ENCODE results near the gene ATG14.
"Not testable (repeated sequence)": the region's sequence is repeated elsewhere in the genome, so short reads cannot be mapped to it uniquely, and the experiment has no call there.

The ATG14 gene

DNA sequence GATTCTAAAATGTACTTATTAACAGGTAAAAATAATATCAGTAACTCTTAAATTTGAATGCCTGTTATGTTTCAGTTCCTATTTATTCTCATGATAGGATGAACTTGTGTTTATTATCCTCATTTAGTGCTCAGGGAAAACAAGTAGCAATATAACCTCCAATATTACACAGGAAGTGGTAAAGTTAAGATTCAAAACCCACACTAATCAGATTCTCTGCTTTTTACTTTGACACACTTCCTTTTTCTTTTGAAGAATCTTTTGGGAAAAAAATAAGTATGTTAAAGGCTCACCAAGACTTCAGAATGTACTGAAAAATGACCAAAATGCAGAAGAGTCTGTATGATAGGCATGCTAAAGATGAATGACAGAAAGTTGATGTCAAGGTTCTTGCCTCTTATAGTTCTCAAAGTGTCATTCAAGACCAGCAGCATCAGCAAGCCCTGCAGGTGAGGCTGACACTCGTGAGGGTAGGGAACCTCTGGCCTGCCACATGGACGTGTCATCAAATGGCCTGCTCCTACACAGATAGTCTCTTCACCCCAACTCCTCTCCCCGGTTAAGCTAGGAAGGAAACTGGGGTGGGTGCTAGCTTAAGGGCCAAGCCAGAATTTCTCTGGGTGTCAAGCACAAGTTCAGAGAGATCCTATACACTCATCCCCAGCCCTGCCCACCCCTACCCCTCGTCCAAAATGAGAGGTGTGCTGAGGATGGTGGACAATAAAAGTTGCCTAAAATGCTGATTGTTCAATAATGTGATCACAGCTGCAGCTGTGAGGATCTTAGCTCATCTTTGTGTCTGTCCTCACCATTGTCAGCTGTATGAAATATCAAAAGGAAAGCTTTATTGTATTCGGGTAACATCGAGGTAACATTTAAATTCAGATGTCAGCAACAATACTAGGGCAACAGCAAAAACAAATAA lies 22.5 kb upstream of the ATG14 start:
- no peak for DNase-seq (ENCODE audit: low spot score)

- DNase-seq (ENCODE audit: low spot score): no peak
Observed at GRCh38 chr14:55432628-55433027, 21.0 kb upstream of the ATG14 start.

DNA sequence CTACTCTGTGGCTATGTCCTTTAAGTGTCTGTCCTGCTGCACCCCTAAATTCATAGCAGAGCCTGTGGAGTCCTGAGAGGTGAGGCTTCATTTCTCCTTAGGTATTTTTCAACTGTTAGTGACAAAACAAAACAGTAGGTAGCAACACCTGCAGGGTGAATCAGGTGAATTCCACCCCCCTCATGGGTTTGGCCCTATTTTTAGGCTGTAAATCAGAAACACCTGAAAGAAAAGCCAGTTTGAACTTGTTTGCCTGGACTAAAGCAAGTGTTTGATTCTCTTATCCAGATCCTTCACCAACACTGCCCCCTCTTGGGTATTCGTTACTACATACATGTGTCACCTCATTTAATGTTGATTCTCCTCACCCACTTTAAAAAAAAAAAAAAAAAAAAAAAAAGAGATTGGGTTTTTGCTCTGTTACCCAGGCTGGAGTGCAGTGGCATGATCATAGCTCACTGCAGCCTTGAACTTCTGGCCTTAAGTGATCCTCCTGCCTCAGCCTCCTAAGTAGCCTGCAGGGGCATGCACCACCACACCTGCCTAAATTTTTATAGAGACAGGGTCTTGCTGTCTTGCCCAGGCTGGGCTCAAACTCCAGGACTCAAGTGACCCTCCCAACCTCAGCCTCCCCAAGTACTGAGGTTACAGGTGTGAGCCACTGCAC lies 18.5 kb upstream of the ATG14 start:
- peak; percentile 64 for DNase-seq (ENCODE audit: low spot score)

- DNase-seq (ENCODE audit: low spot score): no peak
Observed at GRCh38 chr14:55427439-55427838, 15.8 kb upstream of the ATG14 start.

DNA sequence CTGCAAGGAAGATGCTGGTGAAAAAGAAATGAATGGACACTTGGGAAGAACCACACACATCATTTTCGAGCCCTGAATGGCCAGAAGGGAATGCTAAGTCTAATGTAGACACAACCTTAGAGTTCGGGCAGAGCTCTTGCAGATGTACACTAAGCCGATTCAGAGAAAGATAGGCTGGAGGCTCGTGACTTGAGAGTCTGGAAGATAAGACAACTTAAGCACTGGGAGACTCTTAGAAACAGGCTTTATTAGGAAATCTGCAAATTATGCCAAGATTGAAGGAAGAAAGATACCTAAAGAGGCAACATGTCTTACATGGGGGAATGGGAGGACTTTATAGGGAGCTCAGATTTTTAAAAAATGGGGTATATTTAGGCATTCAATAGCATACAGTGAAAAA lies 15.3 kb upstream of the ATG14 start:
- no peak for DNase-seq (ENCODE audit: low spot score)

DNA sequence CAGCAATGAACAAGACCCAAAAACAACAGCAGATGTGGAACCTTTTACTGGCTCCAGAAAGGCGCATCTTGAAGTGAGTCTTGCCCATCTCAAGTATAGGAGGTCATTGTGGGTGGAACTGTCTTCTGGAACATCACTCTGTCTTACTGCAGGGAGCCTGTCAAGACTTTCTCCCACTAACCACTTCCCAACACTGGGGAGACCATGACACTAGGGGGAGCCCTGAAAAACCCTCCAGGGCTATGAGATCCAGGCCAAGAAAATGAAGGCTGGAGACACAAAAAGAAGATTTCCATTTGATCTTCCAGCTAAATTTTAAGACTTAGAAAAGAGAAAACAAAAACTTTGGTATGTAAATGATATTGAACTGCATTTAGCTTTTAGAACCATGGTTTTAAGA lies 13.5 kb upstream of the ATG14 start:
- DNase-seq (ENCODE audit: low spot score): no peak

- DNase-seq (ENCODE audit: low spot score): no peak
Observed at GRCh38 chr14:55423969-55424368, 12.3 kb upstream of the ATG14 start.

DNA sequence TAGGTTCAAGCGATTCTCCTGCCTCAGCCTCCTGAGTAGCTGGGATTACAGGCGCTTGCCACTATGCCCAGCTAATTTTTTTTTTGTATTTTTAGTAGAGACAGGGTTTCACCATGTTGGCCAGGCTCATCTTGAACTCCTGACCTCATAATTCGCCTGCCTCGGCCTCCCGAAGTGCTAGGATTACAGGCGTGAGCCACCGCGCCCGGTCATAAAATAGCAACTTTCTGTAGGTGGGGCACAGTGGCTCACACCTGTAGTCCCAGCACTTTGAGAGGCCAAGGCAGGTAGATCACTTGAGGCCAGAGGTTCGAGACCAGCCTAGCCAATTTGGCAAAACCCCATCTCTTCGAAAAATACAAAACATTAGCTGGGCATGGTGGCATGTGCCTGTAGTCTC lies 10.7 kb upstream of the ATG14 start:
- DNase-seq (ENCODE audit: low spot score): not testable (repeated sequence)

DNA sequence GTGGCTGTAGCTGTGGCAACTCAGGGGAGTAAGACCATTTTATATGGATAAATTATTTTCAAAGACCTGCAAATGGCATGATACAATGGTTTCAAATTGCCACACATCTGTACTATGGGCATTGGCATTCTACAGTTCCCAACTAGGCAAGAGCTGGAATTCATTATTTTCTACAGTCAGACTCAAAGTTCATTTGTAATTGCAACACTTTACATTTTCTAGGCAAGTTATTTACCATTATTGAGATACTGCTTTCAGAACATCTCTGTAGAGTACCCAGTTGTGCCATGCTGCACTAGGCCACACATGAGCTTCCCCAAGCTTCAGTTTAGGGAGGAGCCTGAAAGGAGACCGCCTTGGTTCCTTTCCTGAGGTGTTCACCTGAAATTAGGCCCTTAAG lies 8.0 kb upstream of the ATG14 start:
- DNase-seq (ENCODE audit: low spot score): no peak

DNA sequence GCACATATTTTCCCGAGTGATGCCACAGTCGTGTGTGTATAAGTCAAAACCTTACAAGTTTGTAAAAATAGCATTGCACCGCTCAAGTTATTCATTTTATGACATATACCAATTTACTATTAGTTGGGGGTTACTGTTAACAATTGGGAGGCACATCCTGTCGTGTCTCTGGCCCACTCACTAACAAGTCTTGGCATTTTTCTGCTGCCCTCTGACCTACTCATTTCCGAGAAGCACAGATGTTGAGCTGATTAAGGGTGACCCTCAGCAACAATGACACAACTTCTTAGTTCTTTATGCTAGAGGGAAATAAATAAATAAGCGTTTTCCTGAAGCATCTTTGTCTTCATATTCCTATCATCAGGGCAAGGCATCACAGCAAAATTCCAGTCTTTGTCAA lies 6.8 kb upstream of the ATG14 start:
- DNase-seq (ENCODE audit: low spot score): no peak

DNA sequence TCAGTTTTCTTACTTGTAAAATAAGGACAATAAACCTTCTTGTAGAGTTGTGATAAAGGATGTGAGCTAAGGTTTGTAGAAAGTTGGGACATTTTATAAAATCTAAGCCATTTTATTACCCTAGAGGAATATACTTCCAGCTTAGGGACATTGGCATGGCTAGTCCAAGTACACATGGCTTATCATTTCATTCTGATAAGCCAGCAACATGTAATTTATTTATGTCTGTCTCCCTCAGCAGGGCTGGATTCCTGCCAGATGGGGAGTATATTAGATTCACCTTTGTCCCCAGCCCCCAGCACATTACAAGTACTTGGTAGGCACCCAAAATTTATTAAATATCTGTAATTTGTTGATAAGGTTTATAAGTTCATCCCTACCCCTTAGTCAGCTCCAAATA lies 6.3 kb upstream of the ATG14 start:
- no peak for DNase-seq (ENCODE audit: low spot score)

- peak; percentile 19 for DNase-seq (ENCODE audit: low spot score)
Observed at GRCh38 chr14:55416866-55417265, 5.2 kb upstream of the ATG14 start.

DNA sequence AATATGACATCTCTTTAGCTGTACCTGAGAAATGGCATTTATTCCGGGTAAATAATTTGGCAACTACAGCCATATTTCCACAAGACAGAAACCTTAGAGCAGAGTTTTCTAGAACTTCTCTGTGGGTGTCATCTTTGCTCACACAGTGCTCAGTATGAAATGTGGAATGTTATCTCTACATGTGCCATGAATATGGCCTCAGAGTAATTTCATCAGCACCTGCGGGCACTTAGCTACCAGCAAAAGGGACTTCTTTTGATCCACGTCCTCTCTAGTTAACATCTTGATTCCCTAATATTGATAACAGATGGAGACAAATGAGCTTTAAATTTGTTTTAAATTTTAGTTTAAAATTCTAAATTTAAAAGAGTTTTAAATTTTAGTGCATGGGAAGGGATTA lies 2.9 kb upstream of the ATG14 start:
- DNase-seq (ENCODE audit: low spot score): no peak

GRCh38 chr14:55412676-55413075 lies 1.0 kb upstream of the ATG14 start:
- no peak for DNase-seq (ENCODE audit: low spot score)

DNA sequence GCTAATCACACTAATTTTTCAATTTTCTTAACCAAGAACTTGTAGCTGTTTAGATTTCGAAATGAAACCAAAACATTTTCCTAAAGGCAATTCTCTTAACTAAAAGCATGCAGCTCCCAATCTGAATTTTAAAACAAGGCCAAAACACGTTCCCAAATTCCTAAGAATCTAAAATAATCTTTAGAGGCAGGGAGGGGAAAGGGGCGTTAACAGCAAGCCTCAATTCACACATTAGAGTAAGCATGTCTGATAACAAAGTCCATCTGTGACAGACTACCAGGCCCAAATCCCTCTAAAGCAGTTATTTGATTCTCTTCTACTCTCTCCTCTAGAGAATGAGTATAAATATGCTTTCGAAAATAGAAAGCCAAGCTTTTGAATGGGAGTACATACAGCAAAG lies 754 bp downstream of the ATG14 start:
- no peak for DNase-seq (ENCODE audit: low spot score)

- DNase-seq (ENCODE audit: low spot score): no peak
Observed at GRCh38 chr14:55404173-55404854, 7.3 kb downstream of the ATG14 start.

- DNase-seq (ENCODE audit: low spot score): no peak
Observed at GRCh38 chr14:55401751-55402150, 9.9 kb downstream of the ATG14 start.

- no peak for DNase-seq (ENCODE audit: low spot score)
Observed at GRCh38 chr14:55399852-55400251, 11.8 kb downstream of the ATG14 start.

GRCh38 chr14:55399183-55399582 lies 12.4 kb downstream of the ATG14 start:
- DNase-seq (ENCODE audit: low spot score): no peak

- no peak for DNase-seq (ENCODE audit: low spot score)
Observed at GRCh38 chr14:55398679-55399078, 13.0 kb downstream of the ATG14 start.

DNA sequence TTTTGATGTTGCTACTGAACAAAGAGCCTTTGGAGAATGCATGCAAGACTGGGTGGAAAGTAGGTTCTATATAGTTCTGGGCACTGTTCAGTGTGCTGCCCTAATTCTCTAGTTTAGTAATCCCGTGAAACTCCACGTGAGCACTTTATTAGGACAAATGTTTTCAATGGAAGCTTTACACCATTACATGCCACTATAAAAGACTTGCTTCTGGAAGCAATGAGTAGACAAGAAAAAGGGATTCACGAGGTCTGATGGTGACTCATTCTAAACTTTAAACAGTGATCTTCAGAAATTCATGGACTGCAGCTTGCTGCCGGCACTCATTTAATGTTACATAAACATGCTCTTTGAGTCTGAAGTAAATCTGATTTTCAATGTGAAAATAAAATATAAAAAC lies 22.3 kb downstream of the ATG14 start:
- no peak for DNase-seq (ENCODE audit: low spot score)

DNA sequence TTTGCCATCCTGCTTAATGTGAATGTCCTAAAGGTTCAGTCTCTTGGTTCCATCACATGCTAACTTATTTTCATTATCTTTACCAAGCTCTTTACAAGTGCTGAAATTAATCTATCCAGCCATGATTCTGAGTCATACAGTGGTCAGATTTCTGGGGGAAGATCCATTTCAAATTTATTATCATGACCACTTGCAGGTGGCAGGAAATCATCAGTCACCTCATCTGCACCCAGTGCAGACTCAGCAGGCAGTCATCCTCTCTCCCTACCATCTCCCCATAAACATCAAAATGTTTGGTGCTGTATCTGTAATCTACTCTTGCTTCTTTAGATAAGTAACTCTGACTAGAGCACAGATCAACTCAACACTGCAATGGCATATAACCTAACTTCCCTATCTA lies 23.5 kb downstream of the ATG14 start:
- no peak for DNase-seq (ENCODE audit: low spot score)

- no peak for DNase-seq (ENCODE audit: low spot score)
Observed at GRCh38 chr14:55387121-55387520, 24.5 kb downstream of the ATG14 start.

Data from NAMALWA (cell line).